Ishikawa (cell line): ENCODE measurements around the gene ARAP1.

Source experiments
- CEBPB ChIP-seq: IDR thresholded peaks from 2 replicates; pipeline ENCODE4 v1.6.1; 2012
- EP300 ChIP-seq: IDR thresholded peaks from 2 replicates; pipeline ENCODE4 v1.6.1; 2012; ENCODE audit warnings: borderline replicate concordance
- FOXM1 ChIP-seq: IDR thresholded peaks from 2 replicates; pipeline ENCODE4 v1.6.1; 2012; ENCODE audit warnings: low read depth, borderline replicate concordance
- TAF1 ChIP-seq: IDR thresholded peaks from 2 replicates; pipeline ENCODE4 v1.6.1; 2012; ENCODE audit warnings: low read depth, mild to moderate bottlenecking
- TCF12 ChIP-seq: IDR thresholded peaks from 2 replicates; pipeline ENCODE4 v1.6.1; 2012; ENCODE audit warnings: low read depth
- TEAD4 ChIP-seq: IDR thresholded peaks from 2 replicates; pipeline ENCODE4 v1.6.1; 2012
- YY1 ChIP-seq: IDR thresholded peaks from 2 replicates; pipeline ENCODE4 v1.6.1; 2012; ENCODE audit warnings: low read depth
- TF ChIP-seq, protein P1 (sequence below): IDR thresholded peaks from 2 replicates; pipeline ENCODE4 v1.6.1; 2012; ENCODE audit warnings: low read depth, mild to moderate bottlenecking

DNA sequence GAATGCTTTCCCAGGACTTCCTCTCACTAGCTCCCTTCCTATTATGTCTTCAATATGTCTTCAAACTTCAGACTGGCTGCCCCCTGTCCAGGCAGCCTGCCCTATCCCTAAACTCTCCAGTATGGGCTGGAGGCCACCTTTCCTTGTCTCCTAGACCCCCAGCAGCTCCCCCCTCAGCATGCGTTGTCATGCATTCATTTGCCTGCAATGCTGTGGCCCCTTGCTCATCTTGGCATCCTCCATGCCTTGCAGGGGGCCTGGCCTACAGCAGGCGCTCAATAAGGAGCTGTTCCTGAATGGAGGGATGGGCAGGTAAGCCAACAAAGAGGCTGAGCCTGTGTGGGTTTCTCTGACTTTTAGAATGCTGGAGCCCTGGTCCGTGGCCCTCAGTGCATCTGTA is 16.4 kb upstream of the ARAP1 start:
- TF ChIP-seq FOXM1: no peak
- TF ChIP-seq EP300: no peak
- TF ChIP-seq TEAD4: no peak
- TF ChIP-seq TCF12: no peak
- TF ChIP-seq, protein P1, sequence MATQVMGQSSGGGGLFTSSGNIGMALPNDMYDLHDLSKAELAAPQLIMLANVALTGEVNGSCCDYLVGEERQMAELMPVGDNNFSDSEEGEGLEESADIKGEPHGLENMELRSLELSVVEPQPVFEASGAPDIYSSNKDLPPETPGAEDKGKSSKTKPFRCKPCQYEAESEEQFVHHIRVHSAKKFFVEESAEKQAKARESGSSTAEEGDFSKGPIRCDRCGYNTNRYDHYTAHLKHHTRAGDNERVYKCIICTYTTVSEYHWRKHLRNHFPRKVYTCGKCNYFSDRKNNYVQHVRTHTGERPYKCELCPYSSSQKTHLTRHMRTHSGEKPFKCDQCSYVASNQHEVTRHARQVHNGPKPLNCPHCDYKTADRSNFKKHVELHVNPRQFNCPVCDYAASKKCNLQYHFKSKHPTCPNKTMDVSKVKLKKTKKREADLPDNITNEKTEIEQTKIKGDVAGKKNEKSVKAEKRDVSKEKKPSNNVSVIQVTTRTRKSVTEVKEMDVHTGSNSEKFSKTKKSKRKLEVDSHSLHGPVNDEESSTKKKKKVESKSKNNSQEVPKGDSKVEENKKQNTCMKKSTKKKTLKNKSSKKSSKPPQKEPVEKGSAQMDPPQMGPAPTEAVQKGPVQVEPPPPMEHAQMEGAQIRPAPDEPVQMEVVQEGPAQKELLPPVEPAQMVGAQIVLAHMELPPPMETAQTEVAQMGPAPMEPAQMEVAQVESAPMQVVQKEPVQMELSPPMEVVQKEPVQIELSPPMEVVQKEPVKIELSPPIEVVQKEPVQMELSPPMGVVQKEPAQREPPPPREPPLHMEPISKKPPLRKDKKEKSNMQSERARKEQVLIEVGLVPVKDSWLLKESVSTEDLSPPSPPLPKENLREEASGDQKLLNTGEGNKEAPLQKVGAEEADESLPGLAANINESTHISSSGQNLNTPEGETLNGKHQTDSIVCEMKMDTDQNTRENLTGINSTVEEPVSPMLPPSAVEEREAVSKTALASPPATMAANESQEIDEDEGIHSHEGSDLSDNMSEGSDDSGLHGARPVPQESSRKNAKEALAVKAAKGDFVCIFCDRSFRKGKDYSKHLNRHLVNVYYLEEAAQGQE: no peak
- no peak for TF ChIP-seq TAF1
- no peak for TF ChIP-seq CEBPB
- no peak for TF ChIP-seq YY1
